Lung (tissue), 12 donors: Measurements from ENCODE around the gene ELL. TPM values are rescaled to one million over a fixed set of nuclear protein-coding genes. Genes with fewer than 3 reads are reported as not detected.
A peak's percentile ranks its signal among the peaks of the same experiment; 100 is the strongest.

ENCODE experiments used
- ATAC-seq: fragments of 200-7000 bp; cut with Tn5 transposase; one replicate; pipeline ENCODE4 v1.9.1; 2020; ENCODE audit warnings: moderate number of reproducible peaks; ENCODE audit not compliant: insufficient read depth, low FRiP score
- DNase-seq, 3 donors: peaks; one replicate each; pipeline ENCODE4 v3.0.0-alpha.2; 2013 to 2017
- H3K27ac ChIP-seq, 2 donors: one replicate each; pipeline ENCODE4 v1.5.1; 2013; ENCODE audit warnings: mild to moderate bottlenecking in 2 of 2, moderate library complexity in 2 of 2, control low read depth in 1 of 2, inconsistent platforms in 1 of 2, low read depth in 1 of 2, low read length in 1 of 2
- H3K27me3 ChIP-seq, 3 donors: one replicate each; pipeline ENCODE4 v1.5.1; 2013; ENCODE audit warnings: low read length in 2 of 3; ENCODE audit not compliant: control insufficient read depth in 3 of 3, insufficient read depth in 3 of 3
- H3K36me3 ChIP-seq, 4 donors: one replicate each; pipeline ENCODE4 v1.5.1; 2013; ENCODE audit warnings: low read length in 4 of 4, mild to moderate bottlenecking in 1 of 4, moderate library complexity in 1 of 4; ENCODE audit not compliant: control insufficient read depth in 4 of 4, insufficient read depth in 4 of 4
- H3K4me1 ChIP-seq, 5 donors: one replicate each; pipeline ENCODE4 v1.5.1; 2013; ENCODE audit warnings: low read length in 5 of 5, mild to moderate bottlenecking in 2 of 5, moderate library complexity in 1 of 5; ENCODE audit not compliant: control insufficient read depth in 5 of 5, insufficient read depth in 5 of 5
- H3K4me3 ChIP-seq: one replicate; pipeline ENCODE4 v1.5.1; 2013; ENCODE audit warnings: mild to moderate bottlenecking, control low read depth, moderate library complexity
- H3K9ac ChIP-seq, 2 donors: one replicate each; pipeline ENCODE4 v1.5.1; 2013; ENCODE audit warnings: low read length in 2 of 2, control low read depth in 1 of 2; ENCODE audit not compliant: insufficient read depth in 1 of 2
- H3K9me3 ChIP-seq, 4 donors: one replicate each; pipeline ENCODE4 v1.5.1; 2013; ENCODE audit warnings: low read length in 3 of 4, mild to moderate bottlenecking in 1 of 4, moderate library complexity in 1 of 4; ENCODE audit not compliant: control insufficient read depth in 4 of 4, insufficient read depth in 3 of 4
- CTCF ChIP-seq: IDR thresholded peaks from 2 replicates; pipeline ENCODE4 v1.5.1; 2012; ENCODE audit warnings: mild to moderate bottlenecking; ENCODE audit errors: control extremely low read depth, extremely low read depth
- WGBS, 2 donors: extraction: QIAGEN DNeasy Blood & Tissue Kit; methylation state at CpG; one replicate each; pipeline ENCODE4 v1.1.7; 2013; 5-methylcytosine and 5-hydroxymethylcytosine counted together
- polyA plus RNA-seq, 2 donors: library from polyadenylated mRNA; stranded (reverse); fragments of 200-250 nt; gene quantifications; one replicate each; pipeline ENCODE4 v1.2.1, GENCODE V29; 2013
- total RNA-seq, 2 donors: library from RNA; depleted of rRNA in 1 of 2; stranded (reverse); fragments of >200 nt in 1 of 2; gene quantifications; one replicate each; pipeline ENCODE4 v1.2.1, GENCODE V29; 2014 to 2021
- donor health status: control.
- donor health status: control.
- donor health status: Bipolar disorder and iron deficiency.
- donor health status: healthy.
- donor health status: DM: yes; HTN: yes; CAD: no.

ELL gene
- total and polyA plus RNA-seq, 4 donors: 9.3 to 26.8 (median 20.7) TPM

DNA sequence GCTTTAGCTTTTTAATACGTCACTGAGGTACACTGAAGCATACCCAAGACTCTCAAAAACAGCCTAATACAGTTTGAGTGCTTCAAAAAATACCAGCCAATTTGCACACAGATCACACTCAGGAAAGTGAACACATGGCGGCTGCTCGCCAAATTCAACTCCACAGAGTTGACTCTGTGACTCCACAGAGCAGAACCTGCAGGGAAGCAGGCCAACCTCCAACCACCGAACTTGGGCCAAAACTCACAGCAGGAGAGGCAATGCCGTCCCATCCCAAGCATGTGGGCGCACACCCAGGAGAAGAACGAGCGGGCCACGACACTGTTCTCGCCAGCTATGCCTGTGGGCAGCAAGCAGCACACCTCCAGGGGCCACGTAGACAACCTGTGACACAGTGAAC, 21.1 kb downstream of the ELL start:
- H3K27me3 ChIP-seq: no peaks in the 10 kb centered on the region
- ATAC-seq: no peak
- H3K9ac ChIP-seq: no peak overlapping the region
- TF ChIP-seq CTCF: no peak
- WGBS, 2 donors: 66 to 74% methylated on average over 11 of the region's 11 CpGs
- H3K27ac ChIP-seq: peak overlapping the region in 1 of 2 donors; percentile 24
- H3K9me3 ChIP-seq: no peaks in the 10 kb centered on the region
- peaks cover 5 to 63% (median 11%) of the 10 kb centered on the region in 5 donors for H3K4me1 ChIP-seq
- H3K4me3 ChIP-seq: no peak overlapping the region
- no peak for DNase-seq
- H3K36me3 ChIP-seq: no peaks in the 10 kb centered on the region

DNA sequence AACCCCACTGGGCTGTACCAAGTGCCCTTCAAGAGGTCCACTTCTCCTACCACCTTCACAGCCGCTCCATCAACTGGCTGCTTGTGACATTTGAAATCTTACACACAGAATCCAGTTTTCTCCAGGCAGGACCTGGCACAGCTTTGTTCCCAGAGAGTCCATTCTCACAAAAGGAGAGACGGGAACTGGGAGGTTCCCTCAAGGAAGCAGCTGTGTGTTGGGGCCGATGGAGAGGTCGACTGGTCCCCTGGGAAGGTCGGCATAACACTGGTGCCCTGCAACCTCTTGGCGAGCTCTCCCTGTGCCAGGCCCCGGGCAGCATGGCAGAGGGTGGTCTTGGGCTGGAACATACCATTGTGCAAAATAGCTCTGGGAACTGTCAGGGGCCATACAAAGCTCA, 21.5 kb downstream of the ELL start:
- no peaks in the 10 kb centered on the region for H3K36me3 ChIP-seq
- TF ChIP-seq CTCF: no peak
- no peak overlapping the region for H3K4me3 ChIP-seq
- WGBS, 2 donors: 61 to 65% methylated on average over 7 of the region's 7 CpGs
- peak overlapping the region in 1 of 2 donors; percentile 24 for H3K27ac ChIP-seq
- H3K9me3 ChIP-seq: no peaks in the 10 kb centered on the region
- H3K9ac ChIP-seq: no peak overlapping the region
- peaks cover 5 to 63% (median 13%) of the 10 kb centered on the region in 5 donors for H3K4me1 ChIP-seq
- DNase-seq (peak in 1 of 3 donors; percentile 38), ATAC-seq (no peak)
- H3K27me3 ChIP-seq: no peaks in the 10 kb centered on the region

GRCh38 chr19:18499055-18499775, 22.7 kb downstream of the ELL start:
- Histone ChIP-seq H3K27ac (peak overlapping the region in 1 of 2 donors; percentile 27), H3K4me1 (peaks cover 5 to 63% (median 10%) of the 10 kb centered on the region in 5 donors), H3K36me3 (no peaks in the 10 kb centered on the region), H3K9ac (no peak overlapping the region), H3K27me3 (no peaks in the 10 kb centered on the region), H3K4me3 (no peak overlapping the region), H3K9me3 (no peaks in the 10 kb centered on the region)
- ATAC-seq (peak; percentile 27), DNase-seq (no peak)
- TF ChIP-seq CTCF: no peak
- WGBS, 2 donors: 79 to 86% methylated on average over 7 of the region's 7 CpGs

GRCh38 chr19:18496980-18497256, 25.0 kb downstream of the ELL start:
- Histone ChIP-seq H3K9me3 (no peaks in the 10 kb centered on the region), H3K4me3 (no peak overlapping the region), H3K27me3 (no peaks in the 10 kb centered on the region), H3K36me3 (no peaks in the 10 kb centered on the region), H3K27ac (no peak overlapping the region), H3K9ac (no peak overlapping the region), H3K4me1 (peaks cover 14 to 50% (median 20%) of the 10 kb centered on the region in 5 donors)
- TF ChIP-seq CTCF: no peak
- 67 to 75% methylated on average over 4 of the region's 4 CpGs for whole genome bisulfite sequencing, 2 donors
- no peak for DNase-seq
- no peak for ATAC-seq
